ENCODE results near the gene ABCB1. TPM values are rescaled to one million over a fixed set of nuclear protein-coding genes. Genes with fewer than 3 reads are reported as not detected.

ABCB1 gene
- total RNA-seq, 2 experiments from 2014 or later, result 4.5 to 4.9 TPM

GRCh38 chr7:87512906-87513305 lies 87.8 kb downstream of the ABCB1 start:
- no peak overlapping the region for H3K27ac Mint-ChIP-seq
- CTCF ChIA-PET, result interaction anchor here (0.7 kb wide), 1 partner anchor 299 kb away, joined by 4 read pairs; no protein-coding TSS in a partner anchor
- ATAC-seq (no peak), DNase-seq (no peak)
- intact Hi-C loops (cut with DNase I, micrococcal nuclease), result no loop called here
- no peak overlapping the region for H3K4me3 Mint-ChIP-seq
- POLR2A ChIA-PET, result no interaction called here
- H3K9me3 Mint-ChIP-seq (ENCODE audit: low read depth), result no peaks in the 10 kb centered on the region
- H3K36me3 Mint-ChIP-seq (ENCODE audit: low read depth), result peaks cover 11% of the 10 kb centered on the region
- peaks cover 2% of the 10 kb centered on the region for H3K4me1 Mint-ChIP-seq
- H3K27me3 Mint-ChIP-seq, result no peaks in the 10 kb centered on the region

GRCh38 chr7:87511510-87511909 lies 89.2 kb downstream of the ABCB1 start:
- POLR2A ChIA-PET, result no interaction called here

DNA sequence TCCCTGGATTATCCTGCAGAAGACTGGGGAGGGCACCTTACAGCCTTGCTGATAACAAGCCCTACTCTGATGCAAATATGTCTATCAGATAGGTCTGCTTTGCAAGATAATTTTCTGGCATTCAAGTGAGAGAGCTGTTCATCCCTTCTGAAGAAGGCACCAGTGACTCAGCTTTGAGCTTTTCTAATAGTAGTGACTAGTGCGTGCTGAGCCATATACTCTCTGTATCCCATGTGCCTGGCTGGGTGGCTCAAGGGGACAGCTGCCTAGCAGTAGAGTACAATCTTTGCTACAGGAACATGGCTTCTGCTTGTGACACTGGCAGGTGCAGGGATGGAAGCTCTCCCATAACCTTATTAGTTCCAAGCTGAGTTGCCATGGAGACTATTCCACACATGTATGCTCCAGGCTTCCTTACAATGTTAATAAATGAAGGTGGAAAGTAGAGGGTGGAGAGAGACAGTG lies 90.2 kb downstream of the ABCB1 start:
- peak; percentile 6 for ATAC-seq
- no peaks in the 10 kb centered on the region for H3K27me3 Mint-ChIP-seq
- H3K27ac Mint-ChIP-seq, result no peak overlapping the region

More at GRCh38 chr7:87511510-87511909, 89.2 kb downstream of the ABCB1 start:
- no peak for ATAC-seq
- no peak overlapping the region for H3K27ac Mint-ChIP-seq
- CTCF ChIA-PET, result no interaction called here
- no peak overlapping the region for H3K4me3 Mint-ChIP-seq
- intact Hi-C loops (cut with DNase I, micrococcal nuclease), result no loop called here
- peaks cover 11% of the 10 kb centered on the region for H3K36me3 Mint-ChIP-seq (ENCODE audit: low read depth)
- H3K4me1 Mint-ChIP-seq, result peaks cover 2% of the 10 kb centered on the region
- DNase-seq, result no peak
- H3K9me3 Mint-ChIP-seq (ENCODE audit: low read depth), result no peaks in the 10 kb centered on the region
- H3K27me3 Mint-ChIP-seq, result no peaks in the 10 kb centered on the region

DNA sequence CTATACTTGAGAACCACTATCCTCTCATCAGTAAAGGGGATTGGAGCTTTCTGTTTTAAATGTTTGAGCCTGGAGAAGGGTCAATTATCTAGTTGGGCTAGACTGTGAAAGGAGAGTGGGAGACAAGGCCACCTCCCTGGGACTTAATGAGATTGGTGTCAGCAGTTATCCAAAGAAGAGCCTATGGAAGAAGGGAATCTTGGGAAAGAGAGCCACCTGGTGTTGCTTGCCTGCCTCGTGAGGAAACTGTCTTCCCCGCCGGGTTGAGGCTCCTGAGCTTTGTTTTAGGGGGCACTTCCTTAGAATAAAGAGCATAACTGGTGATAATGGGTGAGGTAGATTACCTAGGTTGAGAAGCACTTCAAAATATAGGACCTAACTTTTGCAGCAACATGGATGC lies 93.2 kb downstream of the ABCB1 start:
- ATAC-seq (no peak), DNase-seq (no peak)
- H3K4me1 Mint-ChIP-seq, result peaks cover 2% of the 10 kb centered on the region
- H3K27ac Mint-ChIP-seq, result no peak overlapping the region
- H3K36me3 Mint-ChIP-seq (ENCODE audit: low read depth), result peaks cover 4% of the 10 kb centered on the region
- intact Hi-C loops (cut with DNase I, micrococcal nuclease), result loop anchor here (2.0 to 10.0 kb wide), 3 partner anchors 115 to 657 kb away; no protein-coding TSS in a partner anchor
- H3K4me3 Mint-ChIP-seq, result no peak overlapping the region
- ChIA-PET POLR2A (no interaction called here), CTCF (no interaction called here)
- H3K27me3 Mint-ChIP-seq, result no peaks in the 10 kb centered on the region
- H3K9me3 Mint-ChIP-seq (ENCODE audit: low read depth), result no peaks in the 10 kb centered on the region

More for the DNA sequence above, 90.2 kb downstream of the ABCB1 start:
- ChIA-PET CTCF (interaction anchor here (0.6 kb wide), 1 partner anchor 98 kb away, joined by 3 read pairs; no protein-coding TSS in a partner anchor), POLR2A (no interaction called here)
- Mint-ChIP-seq H3K9me3 (ENCODE audit: low read depth) (no peaks in the 10 kb centered on the region), H3K36me3 (ENCODE audit: low read depth) (peaks cover 11% of the 10 kb centered on the region), H3K4me3 (no peak overlapping the region), H3K4me1 (peaks cover 2% of the 10 kb centered on the region)
- intact Hi-C loops (cut with DNase I, micrococcal nuclease), result no loop called here
- no peak for DNase-seq

DNA sequence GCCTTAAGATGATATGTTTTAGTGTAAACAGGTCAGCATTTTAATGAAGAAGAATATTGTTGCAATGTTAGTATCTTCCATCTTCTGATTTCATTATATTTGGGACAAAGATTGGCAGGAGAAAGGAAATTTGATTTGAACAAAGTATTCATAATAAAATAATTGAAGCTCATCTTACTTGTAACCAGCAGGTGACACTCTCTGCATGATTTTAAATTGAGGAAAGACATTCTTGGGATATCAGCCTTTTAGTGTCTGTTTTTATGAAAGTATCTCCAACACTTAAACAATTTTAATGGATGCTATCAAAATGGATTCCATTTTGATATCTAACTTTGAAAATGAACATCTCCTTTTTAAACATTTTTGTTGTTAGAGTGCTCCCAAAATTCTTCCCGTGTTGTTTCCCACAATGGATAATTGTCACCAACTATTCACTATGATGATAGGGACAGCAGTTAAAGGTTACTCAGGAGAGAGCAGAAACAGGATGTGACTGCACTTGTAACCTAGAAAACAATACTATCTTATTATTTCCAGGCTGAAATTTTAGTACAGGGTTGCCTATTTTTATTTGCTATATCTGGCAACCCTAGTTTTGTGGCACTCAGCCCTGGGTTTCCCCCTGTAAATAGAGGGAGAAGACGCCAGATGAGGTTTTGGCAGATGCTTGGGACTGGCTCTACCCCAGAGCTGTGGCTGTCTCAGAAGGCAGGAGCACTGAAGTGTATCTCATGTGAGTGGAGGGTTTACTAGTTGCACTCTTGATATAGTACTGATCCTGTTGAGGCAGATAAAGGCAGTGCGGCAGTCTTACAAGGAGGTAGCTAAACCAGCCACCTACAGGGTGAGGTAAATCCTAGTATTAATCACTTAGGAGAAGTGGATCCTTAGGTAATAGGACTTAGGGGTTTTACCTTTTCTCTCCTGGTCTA lies 94.2 kb downstream of the ABCB1 start:
- no peaks in the 10 kb centered on the region for H3K27me3 Mint-ChIP-seq
- no peak overlapping the region for H3K4me3 Mint-ChIP-seq
- H3K36me3 Mint-ChIP-seq (ENCODE audit: low read depth), result peaks cover 4% of the 10 kb centered on the region
- DNase-seq, result no peak
- POLR2A ChIA-PET, result no interaction called here
- CTCF ChIA-PET, result interaction anchor here (0.6 to 1.9 kb wide), 12 partner anchors 9 to 663 kb away, joined by 3 to 14 read pairs (median 3); partner anchors contain the start of gene ABCB1
- H3K27ac Mint-ChIP-seq, result no peak overlapping the region
- no peaks in the 10 kb centered on the region for H3K9me3 Mint-ChIP-seq (ENCODE audit: low read depth)
- no peak for ATAC-seq
- no peaks in the 10 kb centered on the region for H3K4me1 Mint-ChIP-seq
- intact Hi-C loops (cut with DNase I, micrococcal nuclease), result loop anchor here (1.0 to 10.0 kb wide), 5 partner anchors 116 to 658 kb away; no protein-coding TSS in a partner anchor

DNA sequence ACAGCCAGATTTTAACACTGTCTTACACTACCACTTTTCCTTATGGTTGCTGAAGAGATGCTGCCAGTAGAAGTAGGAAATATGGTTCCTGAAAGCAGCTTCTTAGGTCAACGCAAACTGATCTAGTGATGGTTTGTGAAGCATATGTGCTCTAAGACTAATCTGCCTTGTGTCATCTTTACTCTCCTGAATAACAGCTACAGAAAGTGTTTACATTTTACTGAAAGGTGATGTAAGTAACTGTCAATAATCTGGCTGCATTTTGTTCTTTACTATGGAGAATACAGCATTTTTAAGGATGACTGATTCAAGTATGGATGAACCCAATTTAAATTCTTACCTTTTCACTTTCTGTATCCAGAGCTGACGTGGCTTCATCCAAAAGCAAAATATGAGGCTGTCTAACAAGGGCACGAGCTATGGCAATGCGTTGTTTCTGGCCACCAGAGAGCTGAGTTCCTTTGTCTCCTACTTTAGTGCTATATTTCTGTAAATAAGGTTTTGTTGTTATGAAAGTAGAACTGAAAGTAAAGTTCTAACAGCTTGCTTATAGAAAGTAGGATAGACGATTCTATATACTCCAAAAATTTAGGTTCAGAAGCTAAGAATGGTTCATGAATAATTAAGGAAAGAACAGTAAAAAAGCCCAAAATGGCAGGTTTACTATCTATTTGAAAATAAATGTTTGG lies 95.0 kb downstream of the ABCB1 start:
- intact Hi-C loops (cut with DNase I, micrococcal nuclease), result loop anchor here (1.0 to 10.0 kb wide), 5 partner anchors 117 to 659 kb away; no protein-coding TSS in a partner anchor
- ATAC-seq, result no peak
- Mint-ChIP-seq H3K4me3 (no peak overlapping the region), H3K27me3 (no peaks in the 10 kb centered on the region), H3K36me3 (ENCODE audit: low read depth) (peaks cover 4% of the 10 kb centered on the region), H3K9me3 (ENCODE audit: low read depth) (no peaks in the 10 kb centered on the region), H3K27ac (no peak overlapping the region), H3K4me1 (no peaks in the 10 kb centered on the region)
- ChIA-PET POLR2A (no interaction called here), CTCF (interaction anchor here (0.6 to 1.9 kb wide), 12 partner anchors 10 to 664 kb away, joined by 3 to 14 read pairs (median 3); partner anchors contain the start of gene ABCB1)
- DNase-seq, result no peak

GRCh38 chr7:87505122-87505521 lies 95.6 kb downstream of the ABCB1 start:
- H3K4me1 Mint-ChIP-seq, result no peaks in the 10 kb centered on the region
- POLR2A ChIA-PET, result no interaction called here
- intact Hi-C loops (cut with DNase I, micrococcal nuclease), result loop anchor here in 1 of 2 experiments (5.0 to 10.0 kb wide), 2 partner anchors 117 to 660 kb away; no protein-coding TSS in a partner anchor
- no peaks in the 10 kb centered on the region for H3K27me3 Mint-ChIP-seq
- CTCF ChIA-PET, result interaction anchor here (0.6 to 1.9 kb wide), 5 partner anchors 128 to 381 kb away, joined by 3 to 14 read pairs (median 3); no protein-coding TSS in a partner anchor
- no peak for DNase-seq
- no peak overlapping the region for H3K27ac Mint-ChIP-seq
- no peak overlapping the region for H3K4me3 Mint-ChIP-seq
- peaks cover 4% of the 10 kb centered on the region for H3K36me3 Mint-ChIP-seq (ENCODE audit: low read depth)
- ATAC-seq, result no peak
- no peaks in the 10 kb centered on the region for H3K9me3 Mint-ChIP-seq (ENCODE audit: low read depth)

GRCh38 chr7:87499494-87499893 lies 101.2 kb downstream of the ABCB1 start:
- DNase-seq (no peak), ATAC-seq (no peak)
- Mint-ChIP-seq H3K36me3 (ENCODE audit: low read depth) (no peaks in the 10 kb centered on the region), H3K27ac (no peak overlapping the region), H3K4me1 (no peaks in the 10 kb centered on the region), H3K27me3 (peaks cover 3% of the 10 kb centered on the region), H3K9me3 (ENCODE audit: low read depth) (no peaks in the 10 kb centered on the region), H3K4me3 (no peak overlapping the region)
- ChIA-PET CTCF (no interaction called here), POLR2A (no interaction called here)
- intact Hi-C loops (cut with DNase I, micrococcal nuclease), result no loop called here

- Mint-ChIP-seq H3K27me3 (peaks cover 3% of the 10 kb centered on the region), H3K9me3 (ENCODE audit: low read depth) (no peaks in the 10 kb centered on the region), H3K4me1 (no peaks in the 10 kb centered on the region), H3K4me3 (no peak overlapping the region), H3K36me3 (ENCODE audit: low read depth) (no peaks in the 10 kb centered on the region), H3K27ac (no peak overlapping the region)
- no peak for DNase-seq
- intact Hi-C loops (cut with DNase I, micrococcal nuclease), result no loop called here
- ATAC-seq, result no peak
- ChIA-PET CTCF (no interaction called here), POLR2A (no interaction called here)
Measured at GRCh38 chr7:87498893-87499292, 101.8 kb downstream of the ABCB1 start.

DNA sequence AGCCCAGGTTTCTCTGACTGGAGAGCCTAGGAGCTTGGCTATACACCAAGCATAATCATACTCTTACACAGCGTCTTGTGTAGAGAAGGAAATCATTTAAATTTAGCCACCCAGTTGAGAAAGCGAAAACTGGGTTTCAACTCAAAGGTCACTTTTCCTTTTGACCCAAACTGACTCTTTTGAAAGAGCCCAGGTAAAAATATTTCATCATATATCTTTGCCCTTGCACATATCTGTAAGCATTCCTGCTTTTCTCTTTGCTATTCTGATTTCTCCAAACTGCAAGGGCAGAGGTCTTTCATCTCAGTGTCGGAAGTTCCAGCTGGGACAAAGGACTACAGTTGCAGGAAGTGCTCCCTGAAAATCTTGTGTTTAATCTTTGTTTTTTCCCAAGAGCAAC lies 103.2 kb downstream of the ABCB1 start:
- no peak for DNase-seq
- CTCF ChIA-PET, result interaction anchor here (0.7 kb wide), 1 partner anchor 57 kb away, joined by 3 read pairs; no protein-coding TSS in a partner anchor
- no peak overlapping the region for H3K27ac Mint-ChIP-seq
- no peak for ATAC-seq
- no peaks in the 10 kb centered on the region for H3K36me3 Mint-ChIP-seq (ENCODE audit: low read depth)
- POLR2A ChIA-PET, result no interaction called here
- no peaks in the 10 kb centered on the region for H3K9me3 Mint-ChIP-seq (ENCODE audit: low read depth)
- H3K27me3 Mint-ChIP-seq, result peaks cover 3% of the 10 kb centered on the region
- H3K4me3 Mint-ChIP-seq, result no peak overlapping the region
- intact Hi-C loops (cut with DNase I, micrococcal nuclease), result no loop called here
- no peaks in the 10 kb centered on the region for H3K4me1 Mint-ChIP-seq

GRCh38 chr7:87495366-87495765 lies 105.3 kb downstream of the ABCB1 start:
- Mint-ChIP-seq H3K27ac (no peak overlapping the region), H3K9me3 (ENCODE audit: low read depth) (no peaks in the 10 kb centered on the region), H3K4me1 (no peaks in the 10 kb centered on the region), H3K36me3 (ENCODE audit: low read depth) (no peaks in the 10 kb centered on the region), H3K4me3 (no peak overlapping the region), H3K27me3 (peaks cover 5% of the 10 kb centered on the region)
- no peak for ATAC-seq
- intact Hi-C loops (cut with DNase I, micrococcal nuclease), result no loop called here
- POLR2A ChIA-PET, result no interaction called here
- DNase-seq, result no peak
- CTCF ChIA-PET, result no interaction called here
